Ishikawa (cell line): ENCODE data around the gene HLTF.

ENCODE experiments used
- CEBPB ChIP-seq: IDR thresholded peaks from 2 replicates; pipeline ENCODE4 v1.6.1; 2012
- CREB1 ChIP-seq: IDR thresholded peaks from 2 replicates; pipeline ENCODE4 v1.6.1; 2012; ENCODE audit warnings: low read depth
- EGR1 ChIP-seq: IDR thresholded peaks from 2 replicates; pipeline ENCODE4 v1.6.1; 2012
- EP300 ChIP-seq: IDR thresholded peaks from 2 replicates; pipeline ENCODE4 v1.6.1; 2012; ENCODE audit warnings: borderline replicate concordance
- FOXM1 ChIP-seq: IDR thresholded peaks from 2 replicates; pipeline ENCODE4 v1.6.1; 2012; ENCODE audit warnings: low read depth, borderline replicate concordance
- MAX ChIP-seq: IDR thresholded peaks from 2 replicates; pipeline ENCODE4 v1.6.1; 2012
- NFIC ChIP-seq: IDR thresholded peaks from 2 replicates; pipeline ENCODE4 v1.6.1; 2012
- RAD21 ChIP-seq: IDR thresholded peaks from 2 replicates; pipeline ENCODE4 v1.6.1; 2012; ENCODE audit warnings: low read depth
- REST ChIP-seq: IDR thresholded peaks from 2 replicates; pipeline ENCODE4 v1.6.1; 2012; ENCODE audit warnings: low read depth, mild to moderate bottlenecking
- TAF1 ChIP-seq: IDR thresholded peaks from 2 replicates; pipeline ENCODE4 v1.6.1; 2012; ENCODE audit warnings: low read depth, mild to moderate bottlenecking
- TCF12 ChIP-seq: IDR thresholded peaks from 2 replicates; pipeline ENCODE4 v1.6.1; 2012; ENCODE audit warnings: low read depth
- TEAD4 ChIP-seq: IDR thresholded peaks from 2 replicates; pipeline ENCODE4 v1.6.1; 2012
- USF1 ChIP-seq: IDR thresholded peaks from 2 replicates; pipeline ENCODE4 v1.6.1; 2012
- YY1 ChIP-seq: IDR thresholded peaks from 2 replicates; pipeline ENCODE4 v1.6.1; 2012; ENCODE audit warnings: low read depth
- ZBTB7A ChIP-seq: IDR thresholded peaks from 2 replicates; pipeline ENCODE4 v1.6.1; 2012; ENCODE audit warnings: low read depth

The HLTF gene

GRCh38 chr3:149118724-149119123 lies 32.4 kb upstream of the HLTF start:
- TF ChIP-seq EGR1 (no peak), YY1 (no peak), USF1 (no peak), TCF12 (no peak), CEBPB (no peak), REST (no peak), RAD21 (no peak), ZBTB7A (no peak), MAX (no peak)

GRCh38 chr3:149115114-149115513 lies 28.8 kb upstream of the HLTF start:
- TF ChIP-seq CEBPB: no peak
- TF ChIP-seq TEAD4: no peak
- no peak for TF ChIP-seq MAX
- TF ChIP-seq NFIC: no peak
- no peak for TF ChIP-seq CREB1
- no peak for TF ChIP-seq EGR1
- TF ChIP-seq FOXM1: no peak
- TF ChIP-seq ZBTB7A: no peak
- TF ChIP-seq EP300: no peak
- TF ChIP-seq USF1: no peak
- TF ChIP-seq TCF12: no peak

- TF ChIP-seq EP300 (no peak), FOXM1 (no peak), TCF12 (no peak), EGR1 (no peak), USF1 (no peak), RAD21 (no peak), MAX (no peak), NFIC (no peak), ZBTB7A (no peak)
These were observed 28.1 kb upstream of the HLTF start for GRCh38 chr3:149114458-149114857.

GRCh38 chr3:149104484-149104883 lies 18.2 kb upstream of the HLTF start:
- TF ChIP-seq YY1 (no peak), EP300 (no peak), EGR1 (no peak), FOXM1 (no peak), NFIC (no peak), RAD21 (no peak), TCF12 (no peak), TAF1 (no peak), ZBTB7A (no peak), REST (no peak), TEAD4 (no peak), MAX (no peak)

- TF ChIP-seq TEAD4: no peak
- TF ChIP-seq CREB1: no peak
- no peak for TF ChIP-seq USF1
- no peak for TF ChIP-seq FOXM1
- no peak for TF ChIP-seq TAF1
- TF ChIP-seq TCF12: no peak
These were observed 15.3 kb upstream of the HLTF start for GRCh38 chr3:149101641-149102040.
